ENCODE measurements around the gene SAP30BP. TPM values are rescaled to one million over a fixed set of nuclear protein-coding genes. Genes with fewer than 3 reads are reported as not detected.

Gene SAP30BP
- total and polyA plus RNA-seq, 2 of the 13 experiments (the other 11 are each of a cell fraction or from before 2014, with no cell fraction given): 67.7 to 99.4 TPM

- 74% methylated on average over 6 of the region's 6 CpGs for WGBS (ENCODE audit: low lambda C conversion rate)
- TF ChIP-seq SUZ12 (IDR thresholded peaks at IDR 0.05; ENCODE audit: low read depth, low read length): no peak
- TF ChIP-seq ADNP (CRISPR knock-in tag; IDR thresholded peaks at IDR 0.05): no peak
- no peak for TF ChIP-seq AKNA (CRISPR knock-in tag; IDR thresholded peaks at IDR 0.05; ENCODE audit: borderline replicate concordance)
- peak; percentile 11 for TF ChIP-seq ZNF407 (CRISPR knock-in tag; IDR thresholded peaks at IDR 0.05; ENCODE audit: not compliant biosample characterization)
- no peak for TF ChIP-seq ZNF607 (CRISPR knock-in tag; IDR thresholded peaks at IDR 0.05; ENCODE audit: borderline replicate concordance)
- TF ChIP-seq ZNF33A (CRISPR knock-in tag; IDR thresholded peaks at IDR 0.05; ENCODE audit: borderline replicate concordance): 0 out of 2 replicates have a peak, but pooled peaks have one; percentile 19
- TF ChIP-seq TBL1XR1 (IDR thresholded peaks at IDR 0.05; ENCODE audit: borderline replicate concordance, low read length, partially characterized antibody): no peak
- TF ChIP-seq ZSCAN22 (CRISPR knock-in tag; IDR thresholded peaks at IDR 0.05): no peak
- peak; percentile 16; the same call in 1 of the 2 replicates for TF ChIP-seq ZIK1 (CRISPR knock-in tag; IDR thresholded peaks at IDR 0.05; ENCODE audit: borderline replicate concordance, low read depth)
- 0 out of 2 replicates have a peak, but pooled peaks have one; percentile 5 for TF ChIP-seq ZNF713 (CRISPR knock-in tag; IDR thresholded peaks at IDR 0.05)
- no peak for TF ChIP-seq MEF2D (CRISPR knock-in tag; IDR thresholded peaks at IDR 0.05)
Measured at GRCh38 chr17:75646638-75646992, 20.5 kb upstream of the SAP30BP start.

More at GRCh38 chr17:75646638-75646992, 20.5 kb upstream of the SAP30BP start:
- Histone ChIP-seq H3K79me2 (ENCODE audit: insufficient read depth, low read length) (peaks cover 6% of the 10 kb centered on the region), H3K36me3 (replicated peaks in 1 of 2; ENCODE audit: control insufficient read depth in 1 of 2, insufficient read depth in 2 of 2, low read length in 2 of 2) (peaks cover 15 to 28% of the 10 kb centered on the region in 2 experiments), H3K4me2 (ENCODE audit: low read depth, low read length) (peak overlapping the region; percentile 94), H3K27ac (ENCODE audit: extremely low read length, insufficient read depth, low read length) (peak overlapping the region; percentile 85), H3K4me1 (ENCODE audit: insufficient read depth, low read length) (peaks cover 25% of the 10 kb centered on the region), H2AFZ (ENCODE audit: low read length) (no peak overlapping the region), H3K4me3 (replicated peaks in 1 of 3; ENCODE audit: insufficient read depth in 1 of 3, low read depth in 2 of 3, low read length in 3 of 3) (peak overlapping the region; percentile 45 to 67 (median 48); a peak in 5 of 6 replicates), H3K9ac (ENCODE audit: insufficient read depth, low read depth, low read length) (peak overlapping the region; percentile 80), H3K9me3 (ENCODE audit: low read length) (no peaks in the 10 kb centered on the region), H3K27me3 (ENCODE audit: control insufficient read depth in 1 of 2, insufficient read depth in 2 of 2, low read length in 2 of 2) (no peaks in the 10 kb centered on the region), H4K20me1 (ENCODE audit: insufficient read depth, low read length) (no peaks in the 10 kb centered on the region)
- in situ Hi-C loops (cut with HindIII; ENCODE audit: extremely low pct_ligation_motif_present, low pct_unique_long_range_greater_than_20kb): no loop called here
- POLR2A ChIA-PET: interaction anchor here (0.7 to 3.4 kb wide), 25 partner anchors 8 to 229 kb away, joined by 3 to 28 read pairs (median 4); partner anchors contain the start of genes GALK1, ITGB4, RECQL5 and SAP30BP
- CTCF ChIA-PET (ENCODE audit: low intra/inter-chr PET ratio, low total read pairs): interaction anchor here (2.1 kb wide), 1 partner anchor 13 kb away, joined by 6 read pairs; no protein-coding TSS in a partner anchor
- BruUV-seq (replicated peaks): TSS peak; percentile 92
- DNase-seq (ENCODE audit: low spot score) (no peak), FAIRE-seq (no peak), ATAC-seq (no peak)
- intact Hi-C loops (cut with micrococcal nuclease; ENCODE audit: unreplicated experiment): loop anchor here (1.0 kb wide), 1 partner anchor 13 kb away; the partner anchor contains the start of gene SMIM5
